HUES6 (cell line): Measurements from ENCODE around the gene NVL.

ENCODE experiments used
- H3K27ac ChIP-seq: 2 replicates; pipeline ENCODE4 v1.7.0; 2013; ENCODE audit warnings: low read depth, mild to moderate bottlenecking, low read length, inconsistent platforms
- H3K27me3 ChIP-seq: 2 replicates; pipeline ENCODE4 v1.6.1; 2013; ENCODE audit warnings: low read length; ENCODE audit not compliant: control insufficient read depth, insufficient read depth
- H3K36me3 ChIP-seq: 2 replicates; pipeline ENCODE4 v1.6.1; 2013; ENCODE audit warnings: low read length; ENCODE audit not compliant: control insufficient read depth, insufficient read depth
- H3K4me1 ChIP-seq: 2 replicates; pipeline ENCODE4 v1.6.1; 2013; ENCODE audit warnings: low read length; ENCODE audit not compliant: control insufficient read depth, insufficient read depth
- H3K4me3 ChIP-seq: 2 replicates; pipeline ENCODE4 v1.5.1; 2013; ENCODE audit warnings: low read depth, low read length
- H3K9ac ChIP-seq: one replicate; pipeline ENCODE4 v1.6.1; 2013; ENCODE audit warnings: mild to moderate bottlenecking, low read length
- H3K9me3 ChIP-seq: 2 replicates; pipeline ENCODE4 v1.6.1; 2013; ENCODE audit warnings: low read depth, low read length; ENCODE audit not compliant: control insufficient read depth, insufficient read depth

Gene NVL

GRCh38 chr1:224188286-224188685 lies 141.7 kb downstream of the NVL start:
- H3K4me3 ChIP-seq, result no peak overlapping the region
- H3K9ac ChIP-seq, result no peak overlapping the region
- no peaks in the 10 kb centered on the region for H3K4me1 ChIP-seq
- H3K9me3 ChIP-seq, result peaks cover 2% of the 10 kb centered on the region; the same call in 1 of the 2 replicates
- no peak overlapping the region for H3K27ac ChIP-seq
- no peaks in the 10 kb centered on the region for H3K27me3 ChIP-seq
- peaks cover 29% of the 10 kb centered on the region for H3K36me3 ChIP-seq

GRCh38 chr1:224185208-224185607 lies 144.8 kb downstream of the NVL start:
- H3K9ac ChIP-seq, result no peak overlapping the region
- no peak overlapping the region for H3K27ac ChIP-seq
- no peak overlapping the region for H3K4me3 ChIP-seq
- 0 out of 2 replicates have a peak, but pooled peaks cover 5% of the 10 kb centered on the region for H3K4me1 ChIP-seq
- no peaks in the 10 kb centered on the region for H3K27me3 ChIP-seq
- peaks cover 17% of the 10 kb centered on the region for H3K36me3 ChIP-seq
- peaks cover 2% of the 10 kb centered on the region; the same call in 1 of the 2 replicates for H3K9me3 ChIP-seq

- Histone ChIP-seq H3K36me3 (peaks cover 9% of the 10 kb centered on the region; the same call in 1 of the 2 replicates), H3K4me3 (peak overlapping the region; percentile 91), H3K27me3 (no peaks in the 10 kb centered on the region), H3K9me3 (peaks cover 2% of the 10 kb centered on the region; the same call in 1 of the 2 replicates), H3K9ac (peak overlapping the region; percentile 94), H3K27ac (peak overlapping the region; percentile 72), H3K4me1 (0 out of 2 replicates have a peak, but pooled peaks cover 5% of the 10 kb centered on the region)
Observed at GRCh38 chr1:224183591-224184312, 146.2 kb downstream of the NVL start.

- Histone ChIP-seq H3K9ac (peak within 1 kb of the TSS; percentile 94), H3K27ac (peak within 1 kb of the TSS; percentile 72), H3K4me1 (0 out of 2 replicates have a peak, but pooled peaks cover 5% of the 10 kb centered on the region)
Observed at GRCh38 chr1:224182866-224183590, 146.9 kb downstream of the NVL start, which contains the start of gene DEGS1. Gene DEGS1, plus strand, starts transcription at chr1:224183240. Its CDS starts 97 bp downstream, at chr1:224183337.

GRCh38 chr1:224182057-224182865 lies 147.7 kb downstream of the NVL start:
- Histone ChIP-seq H3K27me3 (no peaks in the 10 kb centered on the region), H3K27ac (peak overlapping the region; percentile 72; the same call in 1 of the 2 replicates), H3K9me3 (no peaks in the 10 kb centered on the region), H3K4me3 (peak overlapping the region; percentile 91), H3K36me3 (peaks cover 4% of the 10 kb centered on the region; the same call in 1 of the 2 replicates), H3K9ac (peak overlapping the region; percentile 67), H3K4me1 (0 out of 2 replicates have a peak, but pooled peaks cover 5% of the 10 kb centered on the region)

More at GRCh38 chr1:224182866-224183590, 146.9 kb downstream of the NVL start, which contains the start of gene DEGS1:
- Histone ChIP-seq H3K9me3 (peaks cover 2% of the 10 kb centered on the region; the same call in 1 of the 2 replicates), H3K4me3 (peak within 1 kb of the TSS; percentile 91), H3K36me3 (peaks cover 6% of the 10 kb centered on the region; the same call in 1 of the 2 replicates), H3K27me3 (no peaks in the 10 kb centered on the region)

GRCh38 chr1:224181453-224181810 lies 148.5 kb downstream of the NVL start:
- Histone ChIP-seq H3K4me1 (0 out of 2 replicates have a peak, but pooled peaks cover 5% of the 10 kb centered on the region), H3K27ac (no peak overlapping the region), H3K9ac (no peak overlapping the region)

GRCh38 chr1:224180783-224181452 lies 149.1 kb downstream of the NVL start:
- H3K9ac ChIP-seq, result no peak overlapping the region
- H3K27me3 ChIP-seq, result no peaks in the 10 kb centered on the region
- no peak overlapping the region for H3K4me3 ChIP-seq
- no peak overlapping the region for H3K27ac ChIP-seq
- 0 out of 2 replicates have a peak, but pooled peaks cover under 1% of the 10 kb centered on the region for H3K36me3 ChIP-seq
- H3K9me3 ChIP-seq, result no peaks in the 10 kb centered on the region
- H3K4me1 ChIP-seq, result 0 out of 2 replicates have a peak, but pooled peaks cover 5% of the 10 kb centered on the region

More at GRCh38 chr1:224181453-224181810, 148.5 kb downstream of the NVL start:
- no peaks in the 10 kb centered on the region for H3K9me3 ChIP-seq
- H3K36me3 ChIP-seq, result 0 out of 2 replicates have a peak, but pooled peaks cover 4% of the 10 kb centered on the region
- no peaks in the 10 kb centered on the region for H3K27me3 ChIP-seq
- no peak overlapping the region for H3K4me3 ChIP-seq

GRCh38 chr1:224178894-224179293 lies 151.1 kb downstream of the NVL start:
- 0 out of 2 replicates have a peak, but pooled peaks cover 9% of the 10 kb centered on the region for H3K4me1 ChIP-seq
- no peak overlapping the region for H3K9ac ChIP-seq
- no peaks in the 10 kb centered on the region for H3K36me3 ChIP-seq
- no peaks in the 10 kb centered on the region for H3K27me3 ChIP-seq
- H3K27ac ChIP-seq, result no peak overlapping the region
- no peak overlapping the region for H3K4me3 ChIP-seq
- no peaks in the 10 kb centered on the region for H3K9me3 ChIP-seq

- H3K27ac ChIP-seq, result no peak overlapping the region
- H3K4me3 ChIP-seq, result no peak overlapping the region
- no peaks in the 10 kb centered on the region for H3K27me3 ChIP-seq
- H3K9me3 ChIP-seq, result no peaks in the 10 kb centered on the region
- H3K4me1 ChIP-seq, result 0 out of 2 replicates have a peak, but pooled peaks cover 7% of the 10 kb centered on the region
- no peaks in the 10 kb centered on the region for H3K36me3 ChIP-seq
- H3K9ac ChIP-seq, result no peak overlapping the region
Observed at GRCh38 chr1:224177356-224177999, 152.5 kb downstream of the NVL start.
